IMR-90 (cell line): ENCODE measurements around the gene NF2. TPM values are rescaled to one million over a fixed set of nuclear protein-coding genes. Genes with fewer than 3 reads are reported as not detected.
A peak's percentile ranks its signal among the peaks of the same experiment; 100 is the strongest.

Source experiments
- ATAC-seq: fragments of 200-7000 bp; cut with Tn5 transposase; 2 replicates; pipeline ENCODE4 v1.9.1; 2020; ENCODE audit warnings: low read depth, mild to moderate bottlenecking, moderate library complexity
- BruUV-seq: library from RNA; stranded (reverse); fragments of 400-500 nt; replicated peaks from 2 replicates; lab custom pipeline; 2021; lab: Mats Ljungman, UMichigan
- CTCF ChIA-PET: fragments of 300-600 bp; formaldehyde crosslinking; extraction: SDS; loops from one replicate; lab custom pipeline; 2021; ENCODE audit warnings: antibody characterized with exemption; lab: Yijun Ruan, JAX
- POLR2A ChIA-PET: fragments of 300-600 bp; sonication (Branson Sonifier 250); formaldehyde crosslinking; loops from one replicate; lab custom pipeline; 2022; ENCODE audit warnings: antibody characterized with exemption; ENCODE audit not compliant: unreplicated experiment; lab: Charles Lee
- DNase-seq: peaks from one replicate; pipeline ENCODE4 v3.0.0; 2013
- H2AFZ ChIP-seq: replicated peaks from 2 replicates; pipeline ENCODE3; 2013; ENCODE audit warnings: low read length, mild to moderate bottlenecking; ENCODE audit not compliant: poor library complexity
- H2AK5ac ChIP-seq: 2 replicates; pipeline ENCODE4 v1.6.1; 2013; ENCODE audit warnings: low read depth, low read length, inconsistent platforms
- H2AK9ac ChIP-seq: replicated peaks from 2 replicates; pipeline ENCODE3; 2013; ENCODE audit warnings: mild to moderate bottlenecking, low read depth, low read length, moderate library complexity; ENCODE audit not compliant: poor library complexity
- H2BK120ac ChIP-seq: 2 replicates; pipeline ENCODE4 v1.6.1; 2013; ENCODE audit warnings: low read depth, low read length, inconsistent platforms
- H2BK15ac ChIP-seq: 3 replicates; pipeline ENCODE4 v1.6.1; 2013; ENCODE audit warnings: low read depth, low read length, inconsistent platforms
- H2BK20ac ChIP-seq: 2 replicates; pipeline ENCODE4 v1.6.1; 2013; ENCODE audit warnings: low read depth, mild to moderate bottlenecking, inconsistent platforms, low read length, moderate library complexity
- H2BK5ac ChIP-seq: 2 replicates; pipeline ENCODE4 v1.6.1; 2013; ENCODE audit warnings: mild to moderate bottlenecking, low read depth, low read length, inconsistent platforms; ENCODE audit not compliant: poor library complexity, severe bottlenecking
- H3K14ac ChIP-seq: replicated peaks from 2 replicates; pipeline ENCODE4 v1.6.1; 2013; ENCODE audit warnings: low read depth, low read length, inconsistent platforms
- H3K18ac ChIP-seq: 2 replicates; pipeline ENCODE4 v1.6.1; 2013; ENCODE audit warnings: low read depth, low read length, control low read depth
- H3K23ac ChIP-seq: 2 replicates; pipeline ENCODE4 v1.6.1; 2013; ENCODE audit warnings: low read depth, low read length, inconsistent platforms
- H3K27ac ChIP-seq: 2 replicates; pipeline ENCODE4 v1.5.1; 2013; ENCODE audit warnings: mild to moderate bottlenecking, control low read depth, low read length; ENCODE audit not compliant: insufficient read depth
- H3K27me3 ChIP-seq: 2 replicates; pipeline ENCODE4 v1.6.1; 2013; ENCODE audit warnings: low read length; ENCODE audit not compliant: control insufficient read depth, insufficient read depth
- H3K36me3 ChIP-seq: 2 replicates; pipeline ENCODE4 v1.6.1; 2013; ENCODE audit warnings: low read length, mixed read lengths; ENCODE audit not compliant: control insufficient read depth, insufficient read depth
- H3K4ac ChIP-seq: 2 replicates; pipeline ENCODE4 v1.6.1; 2013; ENCODE audit warnings: low read depth, low read length, inconsistent platforms
- H3K4me1 ChIP-seq: 2 replicates; pipeline ENCODE4 v1.6.1; 2013; ENCODE audit warnings: low read length, mixed read lengths; ENCODE audit not compliant: control insufficient read depth, insufficient read depth
- H3K4me2 ChIP-seq: 2 replicates; pipeline ENCODE4 v1.6.1; 2013; ENCODE audit warnings: low read depth, mild to moderate bottlenecking, control low read depth, low read length, moderate library complexity
- H3K4me3 ChIP-seq: 2 replicates; pipeline ENCODE4 v1.5.1; 2013; ENCODE audit warnings: low read depth, mild to moderate bottlenecking, control low read depth, low read length, moderate library complexity; ENCODE audit not compliant: insufficient read depth
- H3K56ac ChIP-seq: 2 replicates; pipeline ENCODE4 v1.6.1; 2013; ENCODE audit warnings: low read length, inconsistent platforms; ENCODE audit not compliant: insufficient read depth; ENCODE audit errors: extremely low read depth
- H3K79me1 ChIP-seq, 2 experiments: 2 replicates each; pipeline ENCODE4 v1.6.1; 2013; ENCODE audit warnings: low read length in 2 of 2, inconsistent platforms in 1 of 2, low read depth in 1 of 2
- H3K9ac ChIP-seq: 2 replicates; pipeline ENCODE4 v1.6.1; 2013; ENCODE audit warnings: low read depth, low read length, control low read depth
- H3K9me1 ChIP-seq: 2 replicates; pipeline ENCODE4 v1.6.1; 2013; ENCODE audit warnings: low read length, inconsistent platforms; ENCODE audit not compliant: insufficient read depth
- H3K9me3 ChIP-seq: 2 replicates; pipeline ENCODE4 v1.6.1; 2013; ENCODE audit warnings: low read length; ENCODE audit not compliant: control insufficient read depth, insufficient read depth
- H4K20me1 ChIP-seq: 2 replicates; pipeline ENCODE4 v1.6.1; 2013; ENCODE audit warnings: low read length, inconsistent platforms; ENCODE audit not compliant: insufficient read depth
- H4K5ac ChIP-seq: 2 replicates; pipeline ENCODE4 v1.6.1; 2013; ENCODE audit warnings: mild to moderate bottlenecking, low read depth, low read length, control low read depth
- H4K8ac ChIP-seq, 2 experiments: 2 replicates each; pipeline ENCODE4 v1.6.1; 2013; ENCODE audit warnings: low read depth in 2 of 2, low read length in 2 of 2, control low read depth in 1 of 2, inconsistent platforms in 1 of 2
- H4K91ac ChIP-seq: 2 replicates; pipeline ENCODE4 v1.6.1; 2013; ENCODE audit warnings: low read depth, low read length, inconsistent platforms; ENCODE audit not compliant: insufficient read depth
- CTCF ChIP-seq: conservative IDR thresholded peaks from 2 replicates; pipeline ENCODE4 v1.5.1; 2012; ENCODE audit warnings: mild to moderate bottlenecking, low read depth, low read length, improper control_type of control experiment
- MAFK ChIP-seq: IDR thresholded peaks from 2 replicates; pipeline ENCODE4 v1.6.1; 2012; ENCODE audit warnings: low read depth, low read length, improper control_type of control experiment
- MXI1 ChIP-seq: IDR thresholded peaks from 2 replicates; pipeline ENCODE4 v1.6.1; 2012; ENCODE audit warnings: low read depth, mild to moderate bottlenecking, low read length, moderate library complexity, borderline replicate concordance
- NFE2L2 ChIP-seq: fragments of 150-350 bp; IDR thresholded peaks from 2 replicates; pipeline ENCODE4 v1.6.1; 2016; ENCODE audit warnings: low read depth, mild to moderate bottlenecking, low read length
- RAD21 ChIP-seq: IDR thresholded peaks from 2 replicates; pipeline ENCODE4 v1.6.1; 2012; ENCODE audit warnings: low read length, improper control_type of control experiment
- SMC3 ChIP-seq: fragments of 150-350 bp; IDR thresholded peaks from 2 replicates; pipeline ENCODE4 v1.6.1; 2016; ENCODE audit warnings: low read depth, mild to moderate bottlenecking, antibody characterized with exemption, low read length, moderate library complexity
- WGBS, 2 experiments: methylation state at CpG; one replicate each; pipeline versions ENCODE4 v1.1.5 to v1.1.7; 2013; ENCODE audit warnings: missing lambda C conversion rate in 2 of 2; ENCODE audit not compliant: insufficient read length in 1 of 2; ENCODE audit errors: extremely low coverage in 2 of 2; 5-methylcytosine and 5-hydroxymethylcytosine counted together
- dilution Hi-C: fragments of 300-500 bp; cut with HindIII; formaldehyde crosslinking; loops from one replicate; pipeline ENCODE4 v1.14.3; 2018; ENCODE audit warnings: low sequenced_read_pairs; ENCODE audit not compliant: unreplicated experiment
- in situ Hi-C: fragments of 300-500 bp; cut with MboI; formaldehyde crosslinking; loops from 3 replicates; pipeline ENCODE4 v1.14.3; 2019; ENCODE audit warnings: low sequenced_read_pairs, inconsistent platforms, mixed read lengths
- intact Hi-C: fragments of 100-400 bp; cut with micrococcal nuclease; formaldehyde crosslinking; loops from 2 replicates; pipeline ENCODE4 v1.10.0; 2022
- polyA plus RNA-seq, 3 experiments: library from polyadenylated mRNA; depleted of rRNA; stranded (reverse); fragments of >200 nt; gene quantifications; 2 replicates each; pipeline ENCODE4 v1.2.3, GENCODE V29; 2012; ENCODE audit warnings: low replicate concordance in 1 of 3
- total RNA-seq: library from RNA; depleted of rRNA; stranded (reverse); fragments of >200 nt; gene quantifications from 2 replicates; pipeline ENCODE4 v1.2.3, GENCODE V29; 2012

Gene NF2
- total and polyA plus RNA-seq, 2 of the 4 experiments (the other 2 are of a cell fraction) = 59.0 to 151 TPM

GRCh38 chr22:29635734-29636357, 32.4 kb downstream of the NF2 start:
- no peak overlapping the region for H2BK20ac ChIP-seq
- H3K14ac ChIP-seq = no peak overlapping the region
- no TSS peak for BruUV-seq
- no peak overlapping the region for H4K8ac ChIP-seq
- no peaks in the 10 kb centered on the region for H3K27me3 ChIP-seq
- H4K20me1 ChIP-seq = peaks cover 39% of the 10 kb centered on the region
- H2AK9ac ChIP-seq = no peak overlapping the region
- dilution Hi-C loops = no loop called here
- no peak overlapping the region for H2AFZ ChIP-seq
- no peak overlapping the region for H3K4ac ChIP-seq
- CTCF ChIA-PET = interaction anchor here (0.5 to 1.6 kb wide), 4 partner anchors 10 to 432 kb away, joined by 3 to 13 read pairs (median 3); no protein-coding TSS in a partner anchor
- peaks cover 11% of the 10 kb centered on the region for H3K36me3 ChIP-seq
- DNase-seq = peak; percentile 73
- ATAC-seq = peak; percentile 88
- H3K79me1 ChIP-seq = peaks cover 70 to 83% of the 10 kb centered on the region in 2 experiments
- H3K27ac ChIP-seq = no peak overlapping the region
- H3K9ac ChIP-seq = no peak overlapping the region
- H3K56ac ChIP-seq = no peak overlapping the region
- POLR2A ChIA-PET = no interaction called here
- TF ChIP-seq MXI1 = no peak
- peak; percentile 73 for TF ChIP-seq RAD21
- TF ChIP-seq CTCF = peak; percentile 72
- peak; percentile 50; the same call in 1 of the 2 replicates for TF ChIP-seq SMC3
- TF ChIP-seq MAFK = no peak
- no peak for TF ChIP-seq NFE2L2
- H2BK15ac ChIP-seq = no peak overlapping the region; the same call in 2 of the 3 replicates
- H3K18ac ChIP-seq = no peak overlapping the region
- no CpG with 5 or more reads among the region's 3 CpGs for WGBS, 2 experiments
- peaks cover 23% of the 10 kb centered on the region for H3K9me1 ChIP-seq
- no peak overlapping the region for H3K4me3 ChIP-seq
- H4K5ac ChIP-seq = no peak overlapping the region
- no peak overlapping the region for H2BK120ac ChIP-seq
- intact Hi-C loops = loop anchor here (1.0 kb wide), 1 partner anchor 453 kb away; no protein-coding TSS in a partner anchor
- no peaks in the 10 kb centered on the region for H3K9me3 ChIP-seq
- no peak overlapping the region for H2AK5ac ChIP-seq
- no peak overlapping the region for H3K4me2 ChIP-seq
- H3K23ac ChIP-seq = no peak overlapping the region
- no peak overlapping the region for H4K91ac ChIP-seq
- in situ Hi-C loops = loop anchor here (10.0 kb wide), 2 partner anchors 369 to 449 kb away; partner anchors contain the start of gene HORMAD2
- peaks cover 8% of the 10 kb centered on the region for H3K4me1 ChIP-seq
- no peak overlapping the region for H2BK5ac ChIP-seq
